PC-9 (cell line): ENCODE results near the gene WDR59. TPM values are rescaled to one million over a fixed set of nuclear protein-coding genes. Genes with fewer than 3 reads are reported as not detected.

Source experiments
- BruUV-seq: library from RNA; stranded (reverse); fragments of 400-500 nt; replicated peaks from 2 replicates; lab custom pipeline; 2021; lab: Mats Ljungman, UMichigan
- CTCF ChIA-PET: fragments of 300-600 bp; sonication (Branson Sonifier 250); formaldehyde crosslinking; loops from one replicate; lab custom pipeline; 2022; ENCODE audit warnings: antibody characterized with exemption; lab: Charles Lee
- POLR2A ChIA-PET: fragments of 300-600 bp; sonication (Branson Sonifier 250); formaldehyde crosslinking; loops from one replicate; lab custom pipeline; 2022; ENCODE audit warnings: antibody characterized with exemption; ENCODE audit not compliant: unreplicated experiment; lab: Charles Lee
- DNase-seq, 2 experiments: peaks; one replicate each; pipeline versions ENCODE4 v3.0.0 to v3.0.0-alpha.2; 2015 to 2022; ENCODE audit warnings: mixed read lengths in 1 of 2
- H2AFZ ChIP-seq: fragments of 200-600 bp; sonication (generic); 2 replicates; pipeline ENCODE4 v1.8.1; 2017; ENCODE audit warnings: antibody characterized with exemption
- H3F3A ChIP-seq: fragments of 200-600 bp; sonication (generic); 2 replicates; pipeline ENCODE4 v1.8.1; 2017; ENCODE audit warnings: antibody characterized with exemption, mild to moderate bottlenecking, low read depth; ENCODE audit not compliant: insufficient read depth
- H3K27ac ChIP-seq: fragments of 200-600 bp; sonication (generic); 2 replicates; pipeline ENCODE4 v1.6.1; 2016; ENCODE audit warnings: mixed run types
- H3K27me3 ChIP-seq: fragments of 200-600 bp; sonication (generic); 2 replicates; pipeline ENCODE4 v1.6.1; 2016; ENCODE audit warnings: low read depth, mixed run types; ENCODE audit not compliant: insufficient read depth
- H3K36me3 ChIP-seq: fragments of 200-600 bp; sonication (generic); 2 replicates; pipeline ENCODE4 v1.6.1; 2016; ENCODE audit warnings: low read depth, mixed run types
- H3K4me1 ChIP-seq: fragments of 200-600 bp; sonication (generic); replicated peaks from 2 replicates; pipeline ENCODE4 v1.6.1; 2016; ENCODE audit warnings: mixed run types; ENCODE audit not compliant: insufficient read depth
- H3K4me2 ChIP-seq: fragments of 200-600 bp; sonication (generic); 2 replicates; pipeline ENCODE4 v1.6.1; 2017; ENCODE audit warnings: mixed run types
- H3K4me3 ChIP-seq: fragments of 200-600 bp; sonication (generic); 2 replicates; pipeline ENCODE4 v1.6.1; 2016; ENCODE audit warnings: mixed run types
- H3K79me2 ChIP-seq: fragments of 200-600 bp; sonication (generic); 2 replicates; pipeline ENCODE4 v1.6.1; 2017; ENCODE audit warnings: low read depth, mixed run types
- H3K9me2 ChIP-seq: fragments of 200-600 bp; sonication (generic); 2 replicates; pipeline ENCODE4 v1.8.1; 2017; ENCODE audit warnings: mild to moderate bottlenecking; ENCODE audit not compliant: insufficient read depth
- H3K9me3 ChIP-seq: fragments of 200-600 bp; sonication (generic); 2 replicates; pipeline ENCODE4 v1.8.1; 2016; ENCODE audit warnings: low read depth; ENCODE audit not compliant: insufficient read depth
- H4K20me1 ChIP-seq: fragments of 200-600 bp; sonication (generic); 2 replicates; pipeline ENCODE4 v1.8.1; 2017; ENCODE audit not compliant: insufficient read depth
- CTCF ChIP-seq: fragments of 200-600 bp; sonication (generic); conservative IDR thresholded peaks from 2 replicates; pipeline ENCODE4 v1.6.1; 2017; ENCODE audit warnings: mixed run types, antibody characterized with exemption, mild to moderate bottlenecking, moderate library complexity
- EZH2 ChIP-seq: fragments of 200-600 bp; sonication (generic); IDR thresholded peaks from 2 replicates; pipeline ENCODE4 v1.8.0; 2017; ENCODE audit warnings: antibody characterized with exemption, low read depth
- intact Hi-C: fragments of 100-400 bp; cut with micrococcal nuclease; formaldehyde crosslinking; loops from one replicate; pipeline ENCODE4 v1.10.0; 2022; ENCODE audit not compliant: unreplicated experiment
- total RNA-seq: library from RNA; stranded (reverse); gene quantifications from 2 replicates; pipeline ENCODE4 v1.2.3, GENCODE V29; 2021

The WDR59 gene
- total RNA-seq, 1 experiment from 2014 or later = 97.1 TPM

DNA sequence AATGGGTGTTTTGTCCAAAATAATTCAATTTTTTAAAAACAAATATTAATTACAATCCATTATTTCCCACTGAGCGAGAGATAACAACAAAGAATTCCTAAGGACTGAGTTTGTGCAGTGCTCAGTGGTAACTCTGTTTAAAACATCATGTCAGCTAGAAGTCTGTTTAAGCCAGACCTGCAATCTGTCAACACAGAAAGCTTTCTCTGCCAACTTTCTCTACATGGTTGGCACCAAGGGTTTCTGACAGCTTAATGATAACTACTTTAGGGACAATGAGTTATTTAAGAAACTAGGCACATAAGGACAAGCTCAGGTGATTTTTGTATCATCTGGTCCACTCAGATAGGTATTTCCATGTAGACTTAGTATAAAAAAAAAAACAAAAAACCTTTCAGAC is 81.8 kb downstream of the WDR59 start:
- no peaks in the 10 kb centered on the region for H3K79me2 ChIP-seq
- intact Hi-C loops = no loop called here
- no peaks in the 10 kb centered on the region for H3K4me1 ChIP-seq
- H3K9me2 ChIP-seq = no peaks in the 10 kb centered on the region
- H2AFZ ChIP-seq = no peak overlapping the region
- no peaks in the 10 kb centered on the region for H3K27me3 ChIP-seq
- H4K20me1 ChIP-seq = no peaks in the 10 kb centered on the region; the same call in 1 of the 2 replicates
- H3K4me3 ChIP-seq = no peak overlapping the region
- H3K4me2 ChIP-seq = no peak overlapping the region
- DNase-seq = no peak
- no peaks in the 10 kb centered on the region for H3K9me3 ChIP-seq
- H3K27ac ChIP-seq = no peak overlapping the region
- H3F3A ChIP-seq = no peaks in the 10 kb centered on the region
- no peak for TF ChIP-seq EZH2
- TF ChIP-seq CTCF = no peak
- ChIA-PET POLR2A (no interaction called here), CTCF (interaction anchor here (0.7 kb wide), 1 partner anchor 294 kb away, joined by 5 read pairs; no protein-coding TSS in a partner anchor)
- BruUV-seq = no TSS peak
- H3K36me3 ChIP-seq = 0 out of 2 replicates have a peak, but pooled peaks cover 7% of the 10 kb centered on the region

DNA sequence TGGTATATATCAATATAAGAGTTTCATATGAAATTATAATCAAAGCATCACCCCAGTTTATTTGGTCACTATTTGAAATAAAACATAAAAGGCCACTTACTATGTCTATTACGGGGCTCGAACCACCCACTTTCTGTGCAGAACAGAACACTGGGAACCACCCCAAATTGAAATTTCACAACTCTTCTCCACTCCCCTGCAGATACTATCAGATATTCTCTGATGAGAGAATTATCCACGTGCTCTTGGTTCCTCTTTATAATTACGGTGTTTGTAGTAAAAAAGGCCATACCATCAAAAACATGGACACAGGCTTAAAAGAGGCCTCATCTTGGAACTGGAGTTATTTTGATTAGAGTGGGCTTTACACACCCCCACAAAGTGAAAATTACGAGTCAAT is 82.8 kb downstream of the WDR59 start:
- 0 out of 2 replicates have a peak, but pooled peaks cover 2% of the 10 kb centered on the region for H3K4me1 ChIP-seq
- no peaks in the 10 kb centered on the region for H3K27me3 ChIP-seq
- no peak for DNase-seq
- no TSS peak for BruUV-seq
- ChIA-PET POLR2A (no interaction called here), CTCF (no interaction called here)
- H2AFZ ChIP-seq = no peak overlapping the region
- no peak overlapping the region for H3K27ac ChIP-seq
- H3K9me3 ChIP-seq = no peaks in the 10 kb centered on the region
- no peaks in the 10 kb centered on the region; the same call in 1 of the 2 replicates for H3F3A ChIP-seq
- no peaks in the 10 kb centered on the region; the same call in 1 of the 2 replicates for H4K20me1 ChIP-seq
- TF ChIP-seq CTCF = no peak
- no peak for TF ChIP-seq EZH2
- H3K4me2 ChIP-seq = no peak overlapping the region
- 0 out of 2 replicates have a peak, but pooled peaks cover 7% of the 10 kb centered on the region for H3K36me3 ChIP-seq
- intact Hi-C loops = no loop called here
- H3K79me2 ChIP-seq = no peaks in the 10 kb centered on the region
- no peak overlapping the region for H3K4me3 ChIP-seq
- H3K9me2 ChIP-seq = no peaks in the 10 kb centered on the region

DNA sequence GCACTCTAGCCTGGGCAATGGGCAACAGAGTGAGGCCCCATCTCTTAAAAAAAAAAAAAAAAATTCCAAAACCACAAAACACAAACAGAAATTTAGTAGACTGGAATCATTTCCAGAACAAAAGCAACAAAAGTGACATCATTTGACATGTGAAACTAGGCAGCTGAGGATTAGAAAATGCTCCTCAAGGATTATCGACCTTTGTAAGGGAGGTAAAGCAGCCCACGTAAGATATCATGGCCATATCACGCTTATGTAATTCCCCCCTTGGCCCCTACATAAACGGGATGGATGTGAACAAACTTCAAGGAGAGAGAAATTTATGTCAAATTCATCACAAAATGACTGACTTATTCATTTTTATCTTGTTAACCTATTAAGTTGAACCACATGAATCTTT is 83.3 kb downstream of the WDR59 start:
- no peak overlapping the region for H3K4me3 ChIP-seq
- DNase-seq = no peak
- no peaks in the 10 kb centered on the region for H3K9me2 ChIP-seq
- H3K27ac ChIP-seq = no peak overlapping the region
- H3K27me3 ChIP-seq = no peaks in the 10 kb centered on the region
- no peak for TF ChIP-seq CTCF
- TF ChIP-seq EZH2 = no peak
- H3F3A ChIP-seq = no peaks in the 10 kb centered on the region; the same call in 1 of the 2 replicates
- no peaks in the 10 kb centered on the region; the same call in 1 of the 2 replicates for H4K20me1 ChIP-seq
- intact Hi-C loops = no loop called here
- CTCF ChIA-PET = no interaction called here
- BruUV-seq = no TSS peak
- H3K79me2 ChIP-seq = no peaks in the 10 kb centered on the region
- no peak overlapping the region for H2AFZ ChIP-seq
- POLR2A ChIA-PET = no interaction called here
- H3K36me3 ChIP-seq = 0 out of 2 replicates have a peak, but pooled peaks cover 7% of the 10 kb centered on the region
- H3K9me3 ChIP-seq = no peaks in the 10 kb centered on the region
- H3K4me1 ChIP-seq = 0 out of 2 replicates have a peak, but pooled peaks cover 4% of the 10 kb centered on the region
- H3K4me2 ChIP-seq = no peak overlapping the region
